Progenitor cell of endocrine pancreas (in vitro differentiated cells): Measurements from ENCODE around the gene TMCO5A. TPM values are rescaled to one million over a fixed set of nuclear protein-coding genes. Genes with fewer than 3 reads are reported as not detected.

Experiments
- DNase-seq: peaks from one replicate; pipeline ENCODE4 v3.0.0; 2021; ENCODE audit warnings: low spot score; ENCODE audit not compliant: unreplicated experiment
- H3K27ac Mint-ChIP-seq: 2 replicates; pipeline ENCODE4 v1.8.0; 2021; ENCODE audit warnings: mild to moderate bottlenecking, moderate library complexity, mixed read lengths
- H3K27me3 Mint-ChIP-seq: 2 replicates; pipeline ENCODE4 v1.8.0; 2021; ENCODE audit warnings: mixed read lengths
- H3K36me3 Mint-ChIP-seq: 2 replicates; pipeline ENCODE4 v1.8.0; 2022; ENCODE audit warnings: mixed read lengths; ENCODE audit not compliant: insufficient read depth
- H3K4me1 Mint-ChIP-seq: 2 replicates; pipeline ENCODE4 v1.8.0; 2021; ENCODE audit warnings: low read depth, mixed read lengths
- H3K4me3 Mint-ChIP-seq: 2 replicates; pipeline ENCODE4 v1.8.0; 2021; ENCODE audit warnings: low read depth, mild to moderate bottlenecking, moderate library complexity, mixed read lengths
- H3K9me3 Mint-ChIP-seq: 2 replicates; pipeline ENCODE4 v1.8.0; 2021; ENCODE audit warnings: low read depth, mixed read lengths
- CTCF ChIP-seq: fragments of 200-600 bp; sonication (generic); IDR thresholded peaks from one replicate; pipeline ENCODE4 v1.5.0; 2021; ENCODE audit warnings: antibody characterized with exemption, mild to moderate bottlenecking; ENCODE audit not compliant: unreplicated experiment
- long read RNA-seq: library from polyadenylated mRNA; unstranded; transcript quantifications from one replicate; pipeline ENCODE4 v2.0.0, GENCODE V29; 2020
- total RNA-seq: library from RNA; stranded (reverse); gene quantifications from 2 replicates; pipeline ENCODE4 v1.2.1, GENCODE V29; 2021

Gene TMCO5A
- not detected in 2 replicates for total RNA-seq
- long read RNA-seq = 0 reads

GRCh38 chr15:37934340-37934739 lies at the start of gene TMCO5A:
Gene TMCO5A (plus strand): TSS chr15:37934640. CDS start chr15:37936324, 1,684 bp downstream.
- H3K4me1 Mint-ChIP-seq = peaks cover 13% of the 10 kb centered on the region
- H3K36me3 Mint-ChIP-seq = no peaks in the 10 kb centered on the region
- H3K27ac Mint-ChIP-seq = no peak within 1 kb of the TSS
- TF ChIP-seq CTCF = no peak
- peaks cover 15% of the 10 kb centered on the region for H3K9me3 Mint-ChIP-seq
- no peak within 1 kb of the TSS for H3K4me3 Mint-ChIP-seq
- no peak for DNase-seq
- H3K27me3 Mint-ChIP-seq = no peaks in the 10 kb centered on the region

DNA sequence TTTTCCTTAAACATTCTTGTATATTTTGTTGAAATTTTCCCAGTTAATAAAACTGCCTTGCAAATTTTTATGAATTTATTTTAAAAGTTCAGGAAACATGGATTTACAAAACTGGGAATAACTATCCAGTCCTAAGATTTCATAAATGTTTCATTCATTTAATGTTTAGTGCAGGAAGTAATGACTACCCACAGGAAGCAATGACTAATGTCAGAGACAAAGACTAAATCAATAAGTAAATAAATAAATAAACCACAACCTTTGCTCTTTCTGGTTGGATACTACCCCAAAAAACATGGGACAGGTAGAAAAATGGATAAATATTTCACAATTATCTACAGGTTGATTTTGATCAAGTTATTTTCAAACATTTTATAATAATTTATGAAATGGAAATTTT lies 48.8 kb upstream of the TMCO5A start:
- peaks cover 2% of the 10 kb centered on the region for H3K4me1 Mint-ChIP-seq
- H3K27ac Mint-ChIP-seq = no peak overlapping the region
- H3K9me3 Mint-ChIP-seq = peaks cover 4% of the 10 kb centered on the region
- H3K27me3 Mint-ChIP-seq = peaks cover 19% of the 10 kb centered on the region
- no peaks in the 10 kb centered on the region for H3K36me3 Mint-ChIP-seq
- TF ChIP-seq CTCF = no peak
- H3K4me3 Mint-ChIP-seq = no peak overlapping the region
- DNase-seq = no peak

- DNase-seq = no peak
- Mint-ChIP-seq H3K27me3 (peaks cover 8% of the 10 kb centered on the region), H3K4me3 (no peak overlapping the region), H3K27ac (no peak overlapping the region), H3K9me3 (peaks cover 4% of the 10 kb centered on the region), H3K4me1 (peaks cover 3% of the 10 kb centered on the region), H3K36me3 (no peaks in the 10 kb centered on the region)
- no peak for TF ChIP-seq CTCF
Observed at GRCh38 chr15:37888356-37888755, 46.1 kb upstream of the TMCO5A start.

- H3K4me1 Mint-ChIP-seq = peaks cover 3% of the 10 kb centered on the region
- H3K4me3 Mint-ChIP-seq = no peak overlapping the region
- H3K36me3 Mint-ChIP-seq = no peaks in the 10 kb centered on the region
- no peak overlapping the region for H3K27ac Mint-ChIP-seq
- DNase-seq = no peak
- peak; percentile 88 for TF ChIP-seq CTCF
- peaks cover 9% of the 10 kb centered on the region for H3K9me3 Mint-ChIP-seq
- H3K27me3 Mint-ChIP-seq = no peaks in the 10 kb centered on the region
Observed at GRCh38 chr15:37891766-37892368, 42.6 kb upstream of the TMCO5A start.

DNA sequence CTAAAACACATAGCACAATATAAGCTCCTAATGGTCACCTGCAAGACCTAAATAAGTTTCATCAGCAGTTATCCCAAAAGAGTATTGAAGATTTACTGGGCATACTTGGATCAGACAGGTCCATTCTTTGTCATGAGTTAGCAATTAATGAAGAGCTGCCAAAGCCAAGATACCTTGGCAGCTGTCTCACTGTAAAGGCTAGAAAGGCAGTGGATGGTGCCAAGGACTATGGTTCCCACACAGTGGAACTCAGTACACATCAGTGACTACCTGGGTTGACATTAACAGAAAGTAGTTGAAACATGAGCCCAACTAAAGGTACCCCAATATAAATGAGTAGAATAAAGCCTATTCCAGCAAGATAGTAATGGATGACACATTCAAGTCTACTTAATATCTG lies 41.1 kb upstream of the TMCO5A start:
- DNase-seq = no peak
- peaks cover 3% of the 10 kb centered on the region for H3K4me1 Mint-ChIP-seq

More for the DNA sequence above, 41.1 kb upstream of the TMCO5A start:
- Mint-ChIP-seq H3K4me3 (no peak overlapping the region), H3K27ac (no peak overlapping the region), H3K9me3 (peaks cover 9% of the 10 kb centered on the region), H3K27me3 (no peaks in the 10 kb centered on the region), H3K36me3 (no peaks in the 10 kb centered on the region)
- TF ChIP-seq CTCF = no peak
